NOMO-1 treated with dmso at 0.1 percent for 144 hours (cell line): Measurements from ENCODE around the gene SRPK2.
"Not testable (repeated sequence)": the region's sequence is repeated elsewhere in the genome, so short reads cannot be mapped to it uniquely, and the experiment has no call there.

Experiments
- DNase-seq: peaks from one replicate; lab custom pipeline; 2025; ENCODE audit not compliant: unreplicated experiment; lab: John Stamatoyannopoulos, UW

The SRPK2 gene

DNA sequence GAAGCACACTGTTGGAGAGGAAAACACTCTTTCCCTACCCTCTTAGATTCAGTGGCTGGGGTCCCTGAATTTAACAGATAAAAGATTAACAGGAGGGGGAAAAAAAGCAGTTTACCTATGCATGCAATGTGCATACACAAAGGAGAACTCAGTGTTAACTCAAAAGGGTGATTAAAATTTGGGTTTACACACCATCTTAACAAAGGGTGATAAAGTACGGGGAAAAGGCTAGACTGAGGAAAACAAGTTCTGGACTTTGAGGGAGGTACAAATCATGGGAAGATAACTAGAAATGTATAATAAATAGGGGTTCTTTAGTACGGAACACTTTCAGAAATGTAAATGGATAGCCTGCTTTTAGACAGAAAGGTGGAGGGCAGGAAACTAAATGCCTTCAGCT lies 83.1 kb downstream of the SRPK2 start:
- DNase-seq = no peak

DNA sequence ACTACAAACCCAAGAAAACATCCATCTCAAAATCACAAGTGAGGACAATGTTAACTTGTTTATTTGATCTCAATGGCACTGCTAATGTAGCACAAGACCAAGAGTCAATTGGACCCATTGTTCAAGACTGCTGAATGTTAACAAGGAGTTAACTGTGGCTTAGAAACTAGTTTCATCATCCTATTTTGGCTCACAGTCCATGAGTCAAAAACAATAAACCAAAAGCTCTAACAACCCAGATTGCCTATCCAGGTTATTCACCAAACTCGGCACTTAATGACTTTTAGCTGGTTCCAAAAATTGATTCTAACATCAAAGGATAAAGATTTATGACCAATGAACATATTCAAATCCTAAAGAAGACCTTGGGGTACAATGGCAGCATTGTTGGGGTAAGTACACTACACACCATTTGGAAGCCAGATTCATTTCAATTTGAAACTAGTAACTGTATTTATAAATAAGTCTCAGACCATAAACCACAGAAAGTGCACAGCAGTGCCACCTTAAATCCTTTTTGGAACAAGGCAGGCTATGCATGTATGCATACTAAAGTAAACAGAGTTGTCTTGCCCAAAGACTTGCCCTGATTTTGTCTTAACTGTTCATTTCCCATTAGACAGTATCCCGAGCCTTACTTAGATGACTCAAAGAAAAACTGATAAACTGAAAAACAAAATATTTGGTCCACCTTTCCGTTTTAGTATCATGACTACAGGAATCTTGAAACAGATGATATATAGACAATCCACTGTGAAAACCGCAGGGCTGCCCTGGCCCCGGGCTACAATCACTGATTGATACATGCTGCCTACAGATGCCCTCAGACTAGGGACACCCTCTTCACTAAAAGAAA lies 84.5 kb downstream of the SRPK2 start:
- DNase-seq = no peak

DNA sequence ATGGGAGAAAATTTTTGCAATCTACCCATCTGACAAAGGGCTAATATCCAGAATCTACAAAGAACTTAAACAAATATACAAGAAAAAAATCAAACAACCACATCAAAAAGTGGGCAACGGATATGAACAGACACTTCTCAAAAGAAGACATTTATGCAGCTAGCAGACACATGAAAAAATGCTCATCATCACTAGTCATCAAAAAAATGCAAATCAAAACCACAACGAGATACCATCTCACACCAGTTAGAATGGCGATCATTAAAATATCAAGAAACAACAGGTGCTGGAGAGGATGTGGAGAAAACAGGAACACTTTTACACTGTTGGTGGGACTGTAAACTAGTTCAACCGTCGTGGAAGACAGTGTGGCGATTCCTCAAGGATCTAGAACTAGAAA lies 88.1 kb downstream of the SRPK2 start:
- not testable (repeated sequence) for DNase-seq

DNA sequence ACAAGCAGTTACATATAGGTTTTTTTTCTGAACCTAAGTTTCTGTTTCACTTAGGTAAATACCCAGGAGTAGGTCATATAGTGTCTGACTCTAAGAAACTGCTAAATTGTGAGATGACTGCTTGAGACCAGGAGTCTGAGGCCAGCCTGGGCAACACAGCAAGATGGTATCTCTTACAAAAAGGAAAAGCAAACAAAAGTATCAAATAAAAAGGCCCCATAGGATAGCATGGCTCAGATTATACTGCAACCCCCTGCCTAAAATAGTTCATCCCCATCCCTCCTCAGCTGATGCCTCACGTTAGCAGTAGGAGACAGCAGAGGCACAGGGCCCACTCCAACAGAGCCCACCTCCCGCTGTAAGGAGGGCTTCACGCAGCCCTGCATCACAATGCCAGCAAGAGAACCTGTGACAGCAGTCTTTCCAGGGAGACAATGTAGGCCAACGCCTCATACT lies 90.3 kb downstream of the SRPK2 start:
- DNase-seq = no peak

DNA sequence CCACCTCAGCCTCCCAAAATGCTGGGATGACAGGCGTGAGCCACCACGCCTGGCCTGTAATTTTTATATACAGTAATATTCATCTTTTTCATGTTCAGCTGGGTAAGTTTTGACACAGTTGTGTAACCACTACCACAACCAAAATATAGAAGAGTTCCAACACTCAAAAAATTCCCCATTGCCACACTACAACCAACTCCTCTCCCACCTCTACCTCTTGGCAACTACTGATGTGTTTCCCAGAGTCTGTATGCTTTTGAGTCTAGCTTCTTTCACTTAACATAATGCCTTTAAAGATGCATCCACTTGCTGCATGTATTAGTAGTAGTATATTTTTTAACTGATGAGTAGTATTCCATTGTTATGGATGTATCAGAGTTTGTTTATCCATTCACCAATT lies 90.7 kb downstream of the SRPK2 start:
- no peak for DNase-seq

DNA sequence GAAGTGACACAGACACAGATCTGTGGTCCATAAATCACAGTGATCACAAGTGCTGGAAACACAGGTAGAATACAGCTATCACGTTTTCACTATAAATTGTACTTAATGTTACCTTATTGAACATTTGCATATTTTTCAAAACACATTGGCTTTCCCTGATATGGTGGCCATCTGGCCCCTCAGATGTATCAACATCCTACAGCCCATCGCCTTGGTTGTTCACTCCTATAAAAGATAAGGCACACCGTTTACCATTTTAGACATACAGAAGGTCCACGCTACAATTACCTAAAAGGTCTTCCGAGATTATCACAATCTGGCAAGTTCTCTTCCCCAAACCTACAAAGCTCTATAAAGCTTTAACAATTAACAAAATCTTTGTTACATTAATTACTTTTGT lies 91.4 kb downstream of the SRPK2 start:
- DNase-seq = no peak

DNA sequence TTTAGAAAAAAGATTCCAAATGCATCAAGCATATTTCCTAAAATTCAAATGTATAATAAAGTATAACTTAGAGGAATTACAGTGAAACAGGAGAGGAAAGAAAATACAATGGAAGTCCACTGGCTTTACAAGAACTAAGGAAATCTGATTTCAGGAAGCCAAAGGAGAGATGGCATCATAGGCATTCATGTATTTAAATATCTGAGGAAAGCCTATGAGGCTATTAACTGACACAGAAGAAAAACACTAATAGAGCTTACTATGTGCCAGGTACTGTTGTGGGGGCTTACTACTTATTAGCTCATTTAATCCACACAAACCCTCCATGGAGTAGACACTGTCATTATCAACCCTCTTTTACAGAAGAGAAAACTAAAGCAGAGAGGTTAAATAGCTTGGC lies 92.2 kb downstream of the SRPK2 start:
- no peak for DNase-seq

DNA sequence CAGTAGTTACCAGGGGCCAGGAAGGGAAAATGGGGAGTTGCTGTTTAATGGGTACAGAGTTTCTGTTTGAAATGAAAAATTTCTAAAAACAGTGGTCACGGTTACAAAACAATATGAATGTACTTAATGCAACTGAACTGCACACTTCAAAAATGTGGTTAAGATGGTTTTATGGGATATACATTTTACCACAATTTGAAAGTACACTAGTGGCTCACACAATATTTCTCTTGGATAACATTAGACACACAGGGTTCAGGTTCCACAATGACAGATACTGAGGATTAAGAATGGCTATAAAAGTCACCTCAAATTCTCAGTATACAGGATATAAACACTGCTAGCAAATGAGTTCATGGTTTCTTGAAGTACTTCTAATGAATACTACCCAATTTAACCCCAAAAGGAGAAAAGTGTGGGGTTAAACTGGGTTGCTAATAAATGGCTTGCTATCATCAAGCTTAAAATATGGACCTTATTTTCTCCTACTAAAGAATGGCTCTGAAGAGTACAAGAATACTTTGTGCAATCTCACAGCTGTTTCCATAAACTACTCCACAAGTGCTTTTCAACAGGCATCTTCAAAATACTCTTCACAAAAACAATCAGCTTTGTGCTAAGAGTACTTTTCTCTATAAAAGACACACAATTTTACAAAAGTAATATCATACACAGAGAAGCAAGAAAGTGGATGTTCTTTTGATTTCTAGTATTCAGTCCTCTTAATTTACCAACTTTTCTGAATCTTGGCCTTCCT lies 92.9 kb downstream of the SRPK2 start:
- no peak for DNase-seq

DNA sequence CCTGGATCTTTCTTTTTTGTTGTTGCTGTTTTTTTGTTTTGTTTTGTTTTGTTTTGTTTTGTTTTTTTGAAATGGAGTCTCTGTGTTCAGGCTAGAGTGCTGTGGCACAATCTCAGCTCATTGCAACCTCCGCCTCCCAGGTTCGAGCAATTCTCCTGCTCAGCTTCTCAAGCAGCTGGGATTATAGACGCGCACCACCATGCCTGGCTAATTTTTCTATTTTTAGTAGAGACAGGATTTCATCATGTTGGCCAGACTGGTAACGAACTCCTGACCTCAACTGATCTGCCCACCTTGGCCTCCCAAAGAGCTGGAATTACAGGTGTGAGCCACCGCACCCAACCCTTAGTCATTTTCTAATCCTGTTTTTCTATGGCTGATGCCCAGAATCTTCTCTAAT lies 94.2 kb downstream of the SRPK2 start:
- DNase-seq = not testable (repeated sequence)

DNA sequence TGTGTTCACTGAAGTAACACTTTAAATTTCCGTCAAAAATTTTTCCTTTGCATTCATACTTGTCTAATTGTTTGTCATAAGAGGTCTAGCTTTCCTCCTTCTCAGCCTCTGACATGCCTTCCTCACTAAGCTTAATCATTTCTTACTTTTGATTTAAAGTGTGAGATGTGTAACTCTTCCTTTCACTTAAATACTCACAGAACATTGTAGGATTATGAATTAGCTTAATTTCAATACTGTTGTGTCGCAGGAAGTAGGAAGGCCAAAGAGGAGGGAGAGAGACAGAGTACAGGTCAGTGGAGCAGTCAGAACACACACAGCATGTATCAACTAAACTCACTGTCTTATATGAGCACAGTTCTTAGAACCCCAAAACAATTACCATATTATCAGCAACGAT lies 99.0 kb downstream of the SRPK2 start:
- no peak for DNase-seq

DNA sequence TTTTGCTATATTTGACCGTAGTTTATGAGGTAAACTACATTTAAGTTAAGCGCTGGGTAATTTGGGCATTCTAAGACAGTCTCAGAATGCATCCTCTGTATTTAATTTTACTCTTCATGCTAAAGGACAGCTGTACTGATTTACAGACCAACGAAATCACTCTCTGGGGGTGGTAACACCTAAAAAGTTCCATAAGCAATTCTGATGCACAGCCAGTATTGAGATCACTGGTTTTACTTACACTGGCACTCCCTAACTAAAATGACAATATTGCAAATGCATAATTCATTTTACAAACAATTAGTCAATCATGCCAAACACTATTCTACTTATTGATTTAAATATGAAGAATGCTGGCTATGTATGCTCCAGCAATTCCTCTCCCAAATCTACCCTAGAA lies 102.3 kb downstream of the SRPK2 start:
- DNase-seq = no peak

DNA sequence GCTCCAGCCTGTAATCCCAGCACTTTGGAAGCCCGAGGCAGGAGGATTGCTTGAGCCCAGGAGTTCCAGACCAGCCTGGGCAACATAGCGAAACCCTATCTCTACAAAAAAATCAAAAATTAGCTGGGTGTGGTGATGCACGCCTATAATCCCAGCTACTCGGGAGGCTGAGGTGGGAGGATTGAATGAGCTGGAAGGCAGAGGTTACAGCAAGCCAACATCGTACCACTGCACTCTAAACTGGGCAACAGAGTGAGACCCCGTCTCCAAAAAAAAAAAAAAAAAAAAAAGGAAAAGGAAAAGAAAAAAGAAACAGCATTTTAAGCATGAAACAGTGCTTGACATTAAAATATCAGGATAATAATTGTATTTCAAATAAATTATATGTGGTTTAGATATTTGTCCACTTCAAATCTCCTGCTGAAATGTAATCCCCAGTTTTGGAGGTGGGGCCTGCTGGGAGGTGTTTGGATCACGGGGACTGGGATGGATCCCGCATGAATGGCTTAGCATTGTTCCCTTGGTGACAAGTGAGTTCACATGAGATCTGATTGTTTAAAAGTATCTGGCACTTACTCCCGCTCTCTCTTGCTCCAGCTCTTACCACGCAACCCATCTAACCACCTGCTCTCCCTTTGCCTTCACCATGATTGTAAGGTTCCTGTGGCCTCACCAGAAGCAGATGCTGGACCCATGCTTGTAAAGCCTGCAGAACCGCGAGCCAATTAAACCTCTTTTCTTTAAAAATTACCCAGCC lies 103.4 kb downstream of the SRPK2 start:
- no peak for DNase-seq

DNA sequence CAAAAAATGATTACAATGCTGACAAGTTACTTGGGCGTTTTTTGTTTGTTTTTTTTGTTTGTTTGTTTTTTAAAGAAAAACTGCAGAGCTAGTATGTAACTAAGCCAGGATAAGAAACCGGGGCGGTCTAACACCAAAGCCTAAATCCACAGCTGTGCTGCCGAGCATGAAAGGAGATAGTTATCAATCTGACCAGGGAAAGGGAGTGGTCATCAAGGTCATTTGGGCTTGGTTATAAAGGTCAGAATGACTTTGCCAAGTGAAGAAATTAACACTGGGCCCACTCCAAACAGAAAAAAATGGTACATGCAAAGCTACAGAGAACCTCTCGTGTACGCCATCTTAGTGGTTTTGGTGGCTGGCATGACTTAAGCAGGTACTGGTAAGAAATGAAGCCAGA lies 104.7 kb downstream of the SRPK2 start:
- no peak for DNase-seq

DNA sequence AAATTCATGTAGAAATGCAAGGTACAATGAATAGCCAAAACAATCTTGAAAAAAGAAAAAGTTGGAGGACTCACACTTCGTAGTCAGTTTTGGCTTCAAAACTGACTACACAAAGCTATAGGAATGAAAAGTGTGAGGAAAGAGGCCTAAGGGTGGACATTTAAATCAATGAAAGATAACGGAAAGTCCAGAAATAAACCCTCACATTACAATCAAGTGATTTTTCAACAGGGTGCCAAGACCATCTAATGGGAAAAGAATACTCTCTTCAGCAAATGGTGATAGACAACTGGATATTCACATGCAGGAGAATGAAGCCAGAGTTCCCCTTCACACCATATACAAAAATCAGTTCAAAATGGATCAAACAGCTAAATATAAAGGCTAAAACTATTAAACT lies 106.8 kb downstream of the SRPK2 start:
- no peak for DNase-seq

DNA sequence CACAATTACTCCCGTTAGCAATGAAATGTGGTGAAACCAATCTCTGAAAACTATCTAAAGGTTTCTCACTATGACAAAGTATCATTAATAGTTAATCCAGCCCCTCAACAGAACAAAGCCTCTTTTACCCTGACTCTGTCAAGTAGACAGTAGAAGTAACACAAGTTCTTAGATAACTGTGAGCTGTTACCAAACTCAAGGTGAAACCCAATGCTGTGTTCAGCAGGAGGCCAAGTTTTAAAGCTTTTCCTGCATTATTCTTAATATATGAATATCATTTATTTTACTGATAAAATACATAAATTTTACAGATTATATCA lies 109.1 kb downstream of the SRPK2 start:
- DNase-seq = no peak

DNA sequence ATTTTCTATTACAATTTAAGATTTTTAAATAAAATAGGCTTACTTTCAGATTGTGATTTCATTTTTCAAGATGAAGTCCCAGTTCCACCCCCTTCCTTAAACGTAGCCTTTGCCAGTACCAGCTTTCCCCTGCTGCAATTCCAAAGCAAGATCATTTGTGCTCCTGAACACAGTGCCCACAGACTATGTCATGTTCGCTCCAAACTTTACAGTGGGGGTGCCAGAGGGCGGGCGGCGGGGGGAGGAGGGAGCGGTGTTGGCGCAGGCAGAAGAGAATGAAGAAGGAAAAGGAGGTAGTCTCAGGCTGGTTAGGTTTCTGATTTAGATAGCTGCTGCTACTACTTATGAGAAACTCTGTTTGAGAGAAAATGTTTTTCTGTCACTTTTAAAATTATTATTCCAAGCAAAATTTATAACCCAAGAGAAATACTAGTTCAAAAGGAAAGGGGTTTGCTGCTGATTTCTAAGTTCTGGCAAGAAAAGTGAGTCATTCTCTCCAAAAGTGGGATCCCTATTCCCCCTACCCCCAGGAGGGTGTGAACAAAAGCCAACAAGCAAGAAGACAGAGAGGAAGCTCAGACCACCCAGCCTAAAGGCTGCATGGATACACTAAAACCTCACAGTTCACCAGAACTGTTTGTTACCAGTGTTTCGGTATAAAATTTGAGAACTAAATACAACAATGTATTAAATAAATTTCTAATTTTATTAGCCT lies 109.6 kb downstream of the SRPK2 start:
- DNase-seq = no peak

DNA sequence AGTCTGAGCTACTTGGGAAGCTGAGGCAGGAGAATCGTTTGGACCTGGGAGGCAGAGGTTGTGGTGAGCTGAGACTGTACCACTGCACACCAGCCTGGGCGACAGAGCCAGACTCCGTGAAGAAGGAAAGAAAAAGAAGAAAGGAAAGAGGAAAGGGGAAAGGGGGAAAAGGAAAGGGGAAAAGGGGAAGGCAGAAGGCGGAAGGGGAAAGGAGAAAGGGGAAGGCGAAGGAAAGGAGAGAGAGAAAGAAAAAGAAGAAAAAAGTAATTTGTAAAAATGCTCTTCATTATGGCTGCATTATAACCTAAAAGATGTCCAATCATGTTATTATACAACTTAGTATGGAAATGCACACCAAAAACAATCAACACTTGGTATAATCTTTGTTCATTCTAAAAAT lies 110.2 kb downstream of the SRPK2 start:
- no peak for DNase-seq

DNA sequence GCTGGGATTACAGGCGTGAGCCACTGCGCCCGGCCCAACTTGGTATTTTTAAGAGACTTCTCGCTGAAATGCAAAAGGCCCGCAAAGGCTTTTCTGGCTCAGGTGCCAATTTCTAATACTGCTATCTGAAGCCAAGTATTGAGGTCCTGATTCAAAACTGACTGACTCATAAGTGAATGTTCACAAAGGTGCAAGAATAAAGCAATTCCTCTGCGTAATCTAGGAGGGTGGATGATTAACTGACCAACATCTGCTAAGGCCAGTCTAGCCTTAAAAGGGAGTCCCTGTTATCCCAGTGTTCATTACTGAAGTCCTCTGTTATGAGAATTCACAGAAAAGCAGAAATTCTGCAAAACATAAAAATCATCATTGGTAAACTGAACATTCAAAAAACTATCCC lies 111.4 kb downstream of the SRPK2 start:
- DNase-seq = no peak

DNA sequence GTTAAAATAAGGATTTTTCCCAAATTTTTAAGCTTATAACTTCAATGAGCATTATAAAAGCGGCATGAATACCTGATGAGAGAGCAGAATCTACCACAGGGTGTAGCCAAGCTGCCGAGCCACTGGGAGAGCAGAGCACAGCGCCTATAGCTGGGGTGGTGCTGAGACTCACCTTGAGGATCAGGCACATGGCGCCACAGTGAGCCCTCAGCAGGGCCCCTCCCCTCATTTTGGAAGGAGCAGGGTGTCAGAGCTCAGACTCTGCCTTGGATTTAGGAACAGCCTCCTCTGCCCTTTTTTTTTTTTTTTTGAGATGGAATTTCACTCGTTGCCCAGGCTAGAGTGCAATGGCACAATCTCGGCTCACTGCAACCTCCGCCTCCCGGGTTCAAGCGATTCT lies 118.6 kb downstream of the SRPK2 start:
- no peak for DNase-seq

DNA sequence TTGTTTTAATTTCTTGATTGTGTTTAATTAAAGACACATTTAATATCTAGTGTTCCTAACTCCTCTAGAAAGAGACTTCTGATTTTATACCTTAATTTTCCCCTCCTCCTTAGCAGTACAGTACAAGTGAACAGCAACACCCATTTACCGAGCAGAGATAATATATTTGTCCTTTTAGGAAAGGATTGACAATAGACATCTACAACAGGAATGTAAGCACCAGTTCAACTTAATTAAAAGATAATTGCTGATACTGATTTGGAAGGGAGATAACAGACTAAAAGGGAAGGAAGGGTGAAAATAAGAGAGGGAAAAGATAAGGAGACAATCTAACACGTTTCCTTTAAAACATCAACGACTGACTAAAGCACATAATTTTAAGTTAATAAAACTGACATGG lies 119.3 kb downstream of the SRPK2 start:
- no peak for DNase-seq
